Brain microvascular endothelial cell (primary cell): ENCODE results near the gene ADAMTSL5.
"Not testable (repeated sequence)": the region's sequence is repeated elsewhere in the genome, so short reads cannot be mapped to it uniquely, and the experiment has no call there.

Experiments used
- DNase-seq: peaks from one replicate; pipeline ENCODE4 v3.0.0-alpha.2; 2020
- H3K27ac ChIP-seq: fragments of 250-450 bp; sonication (Bioruptor Pico); 2 replicates; pipeline ENCODE4 v1.5.1; 2020; ENCODE audit warnings: mild to moderate bottlenecking, moderate library complexity
- H3K27me3 ChIP-seq: fragments of 250-450 bp; sonication (Bioruptor Pico); replicated peaks from 2 replicates; pipeline ENCODE4 v1.5.1; 2020; ENCODE audit warnings: mild to moderate bottlenecking
- H3K36me3 ChIP-seq: fragments of 250-450 bp; sonication (Bioruptor Pico); replicated peaks from 2 replicates; pipeline ENCODE4 v1.5.1; 2020; ENCODE audit warnings: mild to moderate bottlenecking
- H3K4me3 ChIP-seq: 2 replicates; pipeline ENCODE4 v1.5.1; 2011; ENCODE audit warnings: low read depth, mild to moderate bottlenecking, control low read depth, low read length, moderate library complexity
- CTCF ChIP-seq: IDR thresholded peaks from 2 replicates; pipeline ENCODE4 v1.5.1; 2011; ENCODE audit warnings: low read depth, mild to moderate bottlenecking, moderate library complexity, low read length, control low read depth, inconsistent platforms; ENCODE audit errors: missing control alignments
- in situ Hi-C: cut with HindIII; loops from 2 replicates; pipeline ENCODE4 v1.10.0; 2017; ENCODE audit warnings: low sequenced_read_pairs, low pct_ligation_motif_present

Gene ADAMTSL5

GRCh38 chr19:1540365-1540925 lies 27.6 kb upstream of the ADAMTSL5 start:
- TF ChIP-seq CTCF, result no peak
- in situ Hi-C loops, result no loop called here
- H3K36me3 ChIP-seq, result no peaks in the 10 kb centered on the region
- no peaks in the 10 kb centered on the region for H3K27me3 ChIP-seq
- no peak overlapping the region for H3K27ac ChIP-seq
- DNase-seq, result no peak
- H3K4me3 ChIP-seq, result no peak overlapping the region

DNA sequence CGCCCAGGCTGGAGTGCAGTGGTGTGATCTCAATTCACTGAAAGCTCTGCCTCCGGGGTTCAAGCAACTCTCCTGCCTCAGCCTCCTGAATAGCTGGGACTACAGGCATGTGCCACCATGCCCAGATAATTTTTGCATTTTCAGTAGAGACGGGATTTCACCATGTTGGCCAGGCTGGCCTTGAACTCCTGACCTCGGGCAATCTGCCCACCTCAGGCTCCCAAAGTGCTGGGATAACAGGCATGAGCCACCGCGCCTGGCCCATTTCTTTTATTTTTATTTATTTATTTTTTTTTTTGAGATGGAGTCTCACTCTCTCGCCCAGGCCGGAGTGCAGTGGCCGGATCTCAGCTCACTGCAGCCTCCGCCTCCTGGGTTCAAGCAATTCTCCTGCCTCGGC lies 26.9 kb upstream of the ADAMTSL5 start:
- H3K27ac ChIP-seq, H3K27me3 ChIP-seq, H3K4me3 ChIP-seq, H3K36me3 ChIP-seq, in situ Hi-C loops, DNase-seq: not testable (repeated sequence)

- H3K4me3 ChIP-seq, result no peak overlapping the region
- TF ChIP-seq CTCF, result no peak
- no peak overlapping the region for H3K27ac ChIP-seq
- H3K27me3 ChIP-seq, result no peaks in the 10 kb centered on the region
- in situ Hi-C loops, result no loop called here
- DNase-seq, result no peak
- no peaks in the 10 kb centered on the region for H3K36me3 ChIP-seq
Observed at GRCh38 chr19:1538978-1539377, 26.2 kb upstream of the ADAMTSL5 start.

- H3K36me3 ChIP-seq, in situ Hi-C loops, DNase-seq, H3K27ac ChIP-seq, H3K4me3 ChIP-seq, H3K27me3 ChIP-seq: not testable (repeated sequence)
Observed at GRCh38 chr19:1535699-1536098, 22.9 kb upstream of the ADAMTSL5 start.

DNA sequence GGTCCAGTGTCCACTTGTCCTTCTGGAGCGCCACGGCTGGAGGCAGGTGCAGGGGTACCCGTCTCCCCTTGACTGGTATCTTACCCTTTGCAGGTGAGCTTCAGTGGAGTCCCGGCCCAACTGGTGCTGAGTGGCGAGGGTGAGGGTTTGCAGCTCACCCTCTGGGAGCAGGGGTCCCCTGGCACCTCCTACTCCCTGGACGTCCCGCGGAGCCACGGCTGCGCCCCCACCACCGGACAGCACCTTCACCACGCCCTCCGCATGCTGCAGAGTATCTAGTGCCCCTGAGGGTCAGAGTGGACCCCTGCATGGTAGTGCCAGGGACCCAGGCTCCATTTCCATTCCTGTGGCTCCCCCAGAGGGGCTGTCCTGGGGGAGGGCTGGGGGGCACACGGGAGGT lies 22.2 kb upstream of the ADAMTSL5 start:
- no peak for TF ChIP-seq CTCF

DNA sequence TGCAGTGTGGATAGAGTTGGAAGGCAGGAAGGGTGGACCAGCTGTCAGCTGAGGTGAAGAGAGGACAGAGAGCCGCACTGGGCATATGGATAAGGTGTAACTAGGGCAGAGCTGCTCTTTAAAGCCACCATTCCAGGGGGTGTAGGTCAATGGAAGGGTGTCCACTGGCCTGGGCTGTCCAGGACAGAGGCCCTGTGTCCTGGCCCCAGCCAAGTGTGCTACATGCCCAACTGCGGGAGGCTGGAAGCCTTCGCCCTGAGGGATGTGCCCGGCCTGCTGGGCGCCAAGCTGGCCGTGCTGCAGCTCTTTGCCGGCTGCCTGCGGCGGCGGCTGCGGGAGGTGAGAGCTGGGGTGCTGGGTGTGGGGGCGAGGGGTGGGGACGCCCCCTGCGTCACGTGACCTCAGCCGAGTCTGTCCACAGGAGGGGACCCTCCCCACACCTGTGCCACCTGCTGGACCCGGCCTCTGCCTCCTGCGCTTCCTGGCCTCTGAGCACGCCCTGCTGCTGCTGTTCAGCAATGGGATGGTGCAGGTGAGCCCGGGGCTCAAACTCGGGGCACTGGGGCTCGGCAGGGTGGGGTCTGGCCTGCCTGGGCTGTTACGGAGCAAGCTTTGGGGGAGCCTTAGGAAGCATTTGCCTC lies 20.8 kb upstream of the ADAMTSL5 start:
- Histone ChIP-seq H3K4me3 (no peak overlapping the region), H3K27ac (no peak overlapping the region), H3K36me3 (no peaks in the 10 kb centered on the region), H3K27me3 (no peaks in the 10 kb centered on the region)
- DNase-seq, result no peak
- no peak for TF ChIP-seq CTCF
- in situ Hi-C loops, result no loop called here

More for the DNA sequence above, 22.2 kb upstream of the ADAMTSL5 start:
- H3K27me3 ChIP-seq, result no peaks in the 10 kb centered on the region
- no peak overlapping the region for H3K27ac ChIP-seq
- no peak overlapping the region for H3K4me3 ChIP-seq
- no peak for DNase-seq
- in situ Hi-C loops, result no loop called here
- no peaks in the 10 kb centered on the region for H3K36me3 ChIP-seq

DNA sequence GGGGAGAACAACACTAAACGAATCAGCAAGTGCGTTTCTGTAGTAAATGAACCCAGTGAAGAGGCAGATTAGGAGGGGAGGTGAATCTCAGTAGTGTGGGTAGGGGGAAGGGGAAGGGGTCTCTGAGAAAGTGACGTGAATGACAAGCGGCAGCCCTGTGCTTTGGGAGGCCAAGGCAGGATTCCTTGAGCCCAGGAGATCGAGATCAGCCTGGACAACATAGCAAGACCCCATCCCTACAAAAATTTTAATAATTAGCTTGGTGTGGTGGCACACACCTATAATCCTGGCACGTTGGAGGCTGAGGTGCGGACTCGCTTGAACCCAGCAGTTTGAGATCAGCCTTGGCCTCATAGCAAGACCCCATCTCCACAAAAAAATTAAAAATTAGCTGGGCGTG lies 19.2 kb upstream of the ADAMTSL5 start:
- no peak overlapping the region for H3K4me3 ChIP-seq
- in situ Hi-C loops, result no loop called here
- no peak overlapping the region for H3K27ac ChIP-seq
- DNase-seq, result no peak
- no peaks in the 10 kb centered on the region for H3K36me3 ChIP-seq
- no peaks in the 10 kb centered on the region for H3K27me3 ChIP-seq
- no peak for TF ChIP-seq CTCF
